AG09309 (cell line): ENCODE results near the gene CFAP57.

Source experiments
- DNase-seq: peaks from one replicate; pipeline ENCODE4 v3.0.0-alpha.2; 2010; ENCODE audit warnings: low read depth
- H3K4me3 ChIP-seq: 2 replicates; pipeline ENCODE4 v1.5.1; 2011; ENCODE audit warnings: mild to moderate bottlenecking, low read depth, low read length, moderate library complexity; ENCODE audit not compliant: control insufficient read depth
- TF ChIP-seq, protein P1 (sequence below): IDR thresholded peaks from 2 replicates; pipeline ENCODE4 v1.5.1; 2011; ENCODE audit warnings: mild to moderate bottlenecking, low read depth, low read length, inconsistent platforms; ENCODE audit not compliant: insufficient read depth, control insufficient read depth; ENCODE audit errors: missing control alignments

CFAP57 gene

DNA sequence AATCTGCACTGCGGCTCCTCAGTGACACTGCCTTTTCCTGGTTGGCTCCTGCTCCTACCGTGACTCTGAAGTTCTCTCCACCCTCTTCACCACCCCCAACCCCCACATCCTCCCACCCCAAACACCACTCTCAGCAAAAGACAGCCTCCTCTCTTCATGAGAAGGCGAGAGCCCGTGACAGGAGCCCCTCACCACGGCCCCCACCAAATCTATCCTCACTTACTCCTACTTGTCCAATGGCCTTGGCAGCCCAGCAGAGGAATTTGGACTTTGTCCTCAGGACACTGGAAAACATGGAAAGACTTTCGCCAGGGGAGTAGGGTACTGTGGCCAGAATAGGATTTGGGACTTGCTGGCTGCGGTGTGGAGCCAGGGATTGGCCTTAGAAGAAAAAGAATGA lies 104.5 kb downstream of the CFAP57 start:
- TF ChIP-seq, protein P1, sequence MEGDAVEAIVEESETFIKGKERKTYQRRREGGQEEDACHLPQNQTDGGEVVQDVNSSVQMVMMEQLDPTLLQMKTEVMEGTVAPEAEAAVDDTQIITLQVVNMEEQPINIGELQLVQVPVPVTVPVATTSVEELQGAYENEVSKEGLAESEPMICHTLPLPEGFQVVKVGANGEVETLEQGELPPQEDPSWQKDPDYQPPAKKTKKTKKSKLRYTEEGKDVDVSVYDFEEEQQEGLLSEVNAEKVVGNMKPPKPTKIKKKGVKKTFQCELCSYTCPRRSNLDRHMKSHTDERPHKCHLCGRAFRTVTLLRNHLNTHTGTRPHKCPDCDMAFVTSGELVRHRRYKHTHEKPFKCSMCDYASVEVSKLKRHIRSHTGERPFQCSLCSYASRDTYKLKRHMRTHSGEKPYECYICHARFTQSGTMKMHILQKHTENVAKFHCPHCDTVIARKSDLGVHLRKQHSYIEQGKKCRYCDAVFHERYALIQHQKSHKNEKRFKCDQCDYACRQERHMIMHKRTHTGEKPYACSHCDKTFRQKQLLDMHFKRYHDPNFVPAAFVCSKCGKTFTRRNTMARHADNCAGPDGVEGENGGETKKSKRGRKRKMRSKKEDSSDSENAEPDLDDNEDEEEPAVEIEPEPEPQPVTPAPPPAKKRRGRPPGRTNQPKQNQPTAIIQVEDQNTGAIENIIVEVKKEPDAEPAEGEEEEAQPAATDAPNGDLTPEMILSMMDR, result no peak
- DNase-seq, result no peak
- H3K4me3 ChIP-seq, result no peak overlapping the region

DNA sequence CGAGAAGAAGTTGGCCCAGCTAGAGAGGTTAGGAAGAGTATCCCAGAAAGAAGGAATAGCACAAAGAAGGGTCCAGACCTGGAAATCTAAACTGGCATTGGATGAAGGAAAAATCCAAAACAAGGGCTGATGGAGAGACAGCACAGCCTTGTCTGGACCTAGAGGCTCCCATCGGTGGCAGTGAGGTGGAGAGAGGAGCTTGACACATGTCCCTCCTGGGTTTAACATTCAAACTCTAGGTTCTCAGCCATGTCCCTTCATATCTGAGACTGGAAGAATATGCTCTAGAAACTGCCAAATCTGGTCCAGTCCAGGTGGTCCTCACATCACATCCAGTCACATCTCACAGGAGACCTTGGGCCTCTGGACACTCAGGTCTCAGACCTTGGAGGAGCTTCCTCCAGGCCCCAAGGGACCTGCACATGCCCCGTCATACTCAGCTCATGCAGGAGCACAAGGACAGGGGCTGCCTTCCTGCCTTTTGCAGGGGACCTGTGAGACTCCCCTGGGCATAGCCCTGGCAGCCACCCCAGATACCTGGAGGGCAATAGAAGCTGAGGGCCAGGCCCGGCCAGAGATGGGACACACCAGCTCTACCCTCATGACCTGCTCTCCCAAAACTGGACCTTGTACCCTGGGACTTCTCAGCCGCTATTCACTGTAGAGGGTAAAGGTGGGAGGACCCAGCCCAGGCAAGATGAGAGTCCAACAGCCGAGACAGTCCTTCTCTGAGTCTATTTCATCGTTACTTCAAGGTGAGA lies 105.2 kb downstream of the CFAP57 start:
- TF ChIP-seq, protein P1, result no peak
- no peak for DNase-seq
- no peak overlapping the region for H3K4me3 ChIP-seq

DNA sequence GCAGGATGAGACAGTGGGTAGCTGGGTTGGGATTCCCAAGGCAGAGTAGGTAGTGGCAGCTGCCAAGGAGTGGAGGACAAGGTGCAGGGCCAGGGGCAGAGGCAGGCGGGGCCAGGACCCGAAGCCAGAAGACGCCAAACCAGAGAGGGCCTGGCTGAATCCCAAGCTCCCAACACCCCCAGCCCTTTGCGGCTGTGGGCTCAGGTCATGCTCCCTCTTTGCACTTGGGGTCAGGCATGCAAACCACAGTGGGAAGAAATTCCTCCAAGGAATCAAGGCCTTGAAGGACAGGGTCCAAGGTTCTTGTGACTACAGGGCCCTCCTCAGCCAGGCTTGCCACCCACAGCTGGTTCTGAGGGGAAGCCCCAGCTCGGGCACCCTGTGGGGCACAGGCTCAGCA lies 107.0 kb downstream of the CFAP57 start:
- TF ChIP-seq, protein P1, result no peak
- H3K4me3 ChIP-seq, result no peak overlapping the region
- no peak for DNase-seq

DNA sequence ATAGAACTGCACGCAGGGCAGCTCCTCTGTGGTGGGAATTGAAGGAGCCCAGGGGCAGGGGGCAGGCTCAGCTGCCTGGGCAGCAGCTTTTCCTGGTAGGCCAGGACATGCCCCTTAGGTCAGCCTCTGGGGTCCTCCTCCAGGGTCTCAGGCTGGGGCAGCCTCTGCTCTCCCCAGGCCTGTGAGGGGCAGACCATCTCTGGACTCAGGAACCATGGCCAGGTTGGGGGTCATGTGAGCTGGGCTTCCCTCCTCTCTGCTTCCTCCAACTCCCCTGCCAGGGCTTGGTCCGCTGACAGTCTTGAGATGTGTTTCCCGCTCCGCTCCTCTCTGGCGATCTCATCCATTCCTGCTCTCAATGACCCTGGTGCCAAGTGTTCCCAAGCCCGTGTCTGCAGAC lies 107.5 kb downstream of the CFAP57 start:
- TF ChIP-seq, protein P1, result no peak
- H3K4me3 ChIP-seq, result no peak overlapping the region
- no peak for DNase-seq

DNA sequence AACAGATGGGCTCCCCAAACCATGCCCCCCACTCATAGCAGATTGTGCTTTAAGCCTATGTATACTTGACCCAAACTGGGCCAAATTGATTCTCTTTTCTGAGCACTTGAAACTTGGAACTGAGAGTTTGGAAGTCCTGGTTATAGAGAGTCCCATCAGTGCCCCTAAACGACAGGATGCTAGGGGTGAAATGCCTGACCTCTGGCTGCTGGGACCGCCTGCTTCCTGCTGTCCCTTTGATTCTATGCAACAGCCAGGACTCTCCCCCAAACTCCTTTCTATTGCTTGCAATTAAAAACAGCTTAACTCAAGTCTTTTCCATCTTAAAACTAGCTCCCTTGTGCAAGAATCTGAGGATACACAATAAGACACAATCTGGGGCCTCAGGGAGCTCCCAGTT lies 108.6 kb downstream of the CFAP57 start:
- no peak overlapping the region for H3K4me3 ChIP-seq
- DNase-seq, result no peak
- TF ChIP-seq, protein P1, result no peak

DNA sequence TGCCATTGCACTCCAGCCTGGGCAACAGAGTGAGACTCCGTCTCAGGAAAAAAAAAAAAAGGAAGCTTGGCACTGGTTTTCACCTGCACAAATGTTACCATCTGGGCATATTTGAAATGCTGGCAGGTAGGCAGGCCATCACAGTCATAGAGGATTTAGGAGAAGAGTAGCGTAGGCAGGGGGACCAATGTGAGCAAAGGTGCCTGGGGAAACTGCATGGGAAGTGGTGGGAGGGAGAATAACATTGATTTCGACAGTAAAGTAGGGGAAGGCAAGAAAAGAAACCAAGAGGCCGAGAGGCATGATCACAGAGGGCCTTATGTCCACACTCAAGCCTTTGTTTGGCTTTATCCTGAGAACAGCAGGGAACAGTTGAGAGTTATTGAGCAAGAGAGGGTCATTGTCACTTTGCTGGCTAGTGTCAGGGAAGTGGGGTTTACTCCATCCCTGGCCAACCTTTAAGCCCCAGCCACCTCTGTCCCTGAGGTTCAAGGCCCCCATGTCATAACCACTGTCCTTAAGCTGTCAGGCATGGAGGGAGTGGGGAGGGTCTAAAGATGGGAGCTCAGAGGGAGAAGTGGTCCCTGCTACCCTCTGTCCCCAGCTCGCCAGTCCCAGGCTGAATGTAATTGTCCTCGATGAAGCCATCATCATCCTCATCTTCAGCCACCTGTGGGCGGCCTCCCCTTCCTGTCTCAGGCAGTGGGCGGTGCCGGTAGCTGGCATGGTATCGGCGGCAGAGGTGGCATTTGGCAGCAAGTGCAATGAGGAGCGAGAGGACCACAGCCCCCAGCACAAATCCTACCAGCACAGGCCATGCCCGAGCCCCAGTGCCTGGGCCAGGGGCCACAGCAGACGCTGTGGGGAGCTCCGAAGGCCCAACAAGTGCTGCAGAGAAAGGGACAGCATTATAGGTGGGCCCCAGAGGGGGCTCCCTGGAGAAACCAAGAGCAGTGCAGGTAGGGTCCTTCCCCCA lies 110.4 kb downstream of the CFAP57 start:
- no peak overlapping the region for H3K4me3 ChIP-seq
- TF ChIP-seq, protein P1, result no peak
- no peak for DNase-seq
